Vagina (tissue), 2 donors: ENCODE results near the gene FBN3. TPM values are rescaled to one million over a fixed set of nuclear protein-coding genes. Genes with fewer than 3 reads are reported as not detected.

Experiments used
- DNase-seq, 2 donors: peaks; one replicate each; pipeline ENCODE4 v3.0.0-alpha.2; 2017; ENCODE audit errors: extremely low spot score in 2 of 2
- H3K27ac ChIP-seq: fragments of 200-600 bp; sonication (generic); one replicate; pipeline ENCODE4 v1.5.1; 2019
- H3K27me3 ChIP-seq: fragments of 200-600 bp; sonication (generic); one replicate; pipeline ENCODE4 v1.5.1; 2019
- H3K36me3 ChIP-seq, 2 donors: fragments of 200-600 bp; sonication (generic); one replicate each; pipeline ENCODE4 v1.5.1; 2017 to 2019
- H3K4me1 ChIP-seq: fragments of 200-600 bp; sonication (generic); one replicate; pipeline ENCODE4 v1.5.1; 2019
- H3K4me3 ChIP-seq, 2 donors: fragments of 200-600 bp; sonication (generic); 1 replicate in 1 of 2; 2 replicates in 1 of 2; pipeline ENCODE4 v1.5.1; 2016 to 2019
- H3K9me3 ChIP-seq: fragments of 200-600 bp; sonication (generic); one replicate; pipeline ENCODE4 v1.5.1; 2019
- POLR2A ChIP-seq, 2 donors: fragments of 450-650 bp; IDR thresholded peaks; one replicate each; pipeline ENCODE4 v1.6.1; 2017; ENCODE audit warnings: antibody characterized with exemption in 2 of 2, mild to moderate bottlenecking in 2 of 2, moderate library complexity in 2 of 2
- POLR2AphosphoS5 ChIP-seq, 2 donors: sonication (generic); formaldehyde crosslinking; IDR thresholded peaks; one replicate each; pipeline ENCODE4 v1.9.0; 2017; ENCODE audit warnings: antibody characterized with exemption in 2 of 2, mild to moderate bottlenecking in 2 of 2, low read depth in 1 of 2; ENCODE audit not compliant: insufficient read depth in 1 of 2
- intact Hi-C: fragments of 100-400 bp; cut with DNase I; formaldehyde crosslinking; loops from one replicate; pipeline ENCODE4 v1.15.1; 2023
- total RNA-seq: library from RNA; depleted of rRNA; stranded (reverse); fragments of >200 nt; gene quantifications from one replicate; pipeline ENCODE4 v1.2.3, GENCODE V29; 2016
- TF ChIP-seq, protein P1 (sequence below), 3 experiments: fragments of 450-650 bp in 2 of 3; fragments of 200-600 bp in 1 of 3; sonication (generic) in 1 of 3; IDR thresholded peaks; one replicate each; pipeline ENCODE4 v1.5.1; 2017 to 2019; ENCODE audit warnings: antibody characterized with exemption in 3 of 3, mild to moderate bottlenecking in 2 of 3, moderate library complexity in 2 of 3

FBN3 gene
- total RNA-seq, 1 donor from 2014 or later = not detected

DNA sequence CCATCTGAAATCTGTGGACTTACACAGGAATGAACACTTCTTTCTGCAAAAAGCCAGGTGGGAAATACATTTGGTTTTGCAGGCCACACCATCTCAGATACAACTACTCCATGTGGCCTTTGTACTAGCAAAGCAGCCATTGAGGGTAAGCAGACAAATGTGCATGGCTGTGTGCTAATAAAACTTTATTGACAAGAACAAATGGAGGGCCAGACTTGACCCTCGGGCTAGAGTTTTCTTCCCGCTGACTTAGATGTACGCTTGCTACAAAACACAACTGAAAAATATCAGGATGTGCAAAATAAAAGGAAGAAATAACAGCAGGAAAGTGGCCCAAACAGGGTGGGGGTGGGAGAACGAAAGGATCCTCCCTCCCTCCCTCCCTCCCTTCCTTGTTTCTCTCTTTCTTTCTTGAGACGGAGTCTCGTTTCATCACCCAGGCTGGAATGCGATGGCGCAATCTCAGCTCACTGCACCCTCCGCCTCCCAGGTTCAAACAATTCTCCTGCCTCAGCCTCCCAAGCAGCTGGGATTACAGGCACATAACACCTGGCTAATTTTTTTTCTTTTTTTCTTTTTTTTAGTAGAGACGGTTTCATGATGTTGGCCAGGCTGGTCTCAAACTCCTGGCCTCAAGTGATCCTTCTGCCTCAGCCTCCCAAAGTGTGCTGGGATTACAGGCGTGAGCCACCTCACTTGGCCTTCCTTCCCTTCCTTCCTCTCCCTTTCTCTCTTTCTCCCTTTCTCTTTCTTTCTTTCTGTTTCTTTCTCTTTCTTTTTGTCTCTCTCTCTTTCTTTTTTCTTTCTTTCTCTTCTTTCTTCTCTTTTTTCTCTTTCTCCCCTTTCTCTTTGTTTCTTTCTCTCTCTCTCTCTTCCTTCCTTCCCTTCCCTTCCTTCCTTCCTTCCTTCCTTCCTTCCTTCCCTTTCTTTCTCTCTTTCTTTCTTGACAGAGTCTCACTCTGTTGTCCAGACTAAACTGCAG is 67.5 kb downstream of the FBN3 start:
- Histone ChIP-seq H3K27ac (no peak overlapping the region), H3K36me3 (no peaks in the 10 kb centered on the region), H3K4me1 (no peaks in the 10 kb centered on the region), H3K4me3 (no peak overlapping the region), H3K9me3 (no peaks in the 10 kb centered on the region), H3K27me3 (no peaks in the 10 kb centered on the region)
- intact Hi-C loops = no loop called here
- DNase-seq = no peak
- TF ChIP-seq POLR2AphosphoS5 (IDR thresholded peaks at IDR 0.05; ENCODE audit: insufficient read depth in 1 of 2, low read depth in 1 of 2) (no peak), POLR2A (IDR thresholded peaks at IDR 0.05) (no peak)
- TF ChIP-seq, protein P1, sequence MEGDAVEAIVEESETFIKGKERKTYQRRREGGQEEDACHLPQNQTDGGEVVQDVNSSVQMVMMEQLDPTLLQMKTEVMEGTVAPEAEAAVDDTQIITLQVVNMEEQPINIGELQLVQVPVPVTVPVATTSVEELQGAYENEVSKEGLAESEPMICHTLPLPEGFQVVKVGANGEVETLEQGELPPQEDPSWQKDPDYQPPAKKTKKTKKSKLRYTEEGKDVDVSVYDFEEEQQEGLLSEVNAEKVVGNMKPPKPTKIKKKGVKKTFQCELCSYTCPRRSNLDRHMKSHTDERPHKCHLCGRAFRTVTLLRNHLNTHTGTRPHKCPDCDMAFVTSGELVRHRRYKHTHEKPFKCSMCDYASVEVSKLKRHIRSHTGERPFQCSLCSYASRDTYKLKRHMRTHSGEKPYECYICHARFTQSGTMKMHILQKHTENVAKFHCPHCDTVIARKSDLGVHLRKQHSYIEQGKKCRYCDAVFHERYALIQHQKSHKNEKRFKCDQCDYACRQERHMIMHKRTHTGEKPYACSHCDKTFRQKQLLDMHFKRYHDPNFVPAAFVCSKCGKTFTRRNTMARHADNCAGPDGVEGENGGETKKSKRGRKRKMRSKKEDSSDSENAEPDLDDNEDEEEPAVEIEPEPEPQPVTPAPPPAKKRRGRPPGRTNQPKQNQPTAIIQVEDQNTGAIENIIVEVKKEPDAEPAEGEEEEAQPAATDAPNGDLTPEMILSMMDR (IDR thresholded peaks at IDR 0.05) = no peak

GRCh38 chr19:8080832-8081231 is 68.6 kb downstream of the FBN3 start:
- no peaks in the 10 kb centered on the region for H3K36me3 ChIP-seq
- H3K27me3 ChIP-seq = no peaks in the 10 kb centered on the region
- no peaks in the 10 kb centered on the region for H3K4me1 ChIP-seq
- DNase-seq = no peak
- intact Hi-C loops = no loop called here
- no peak for TF ChIP-seq POLR2A (IDR thresholded peaks at IDR 0.05)
- TF ChIP-seq POLR2AphosphoS5 (IDR thresholded peaks at IDR 0.05; ENCODE audit: insufficient read depth in 1 of 2, low read depth in 1 of 2) = no peak
- TF ChIP-seq, protein P1 (IDR thresholded peaks at IDR 0.05) = no peak
- H3K4me3 ChIP-seq = no peak overlapping the region
- no peak overlapping the region for H3K27ac ChIP-seq
- no peaks in the 10 kb centered on the region for H3K9me3 ChIP-seq

- intact Hi-C loops = no loop called here
- H3K27me3 ChIP-seq = no peaks in the 10 kb centered on the region
- DNase-seq = no peak
- H3K4me3 ChIP-seq = no peak overlapping the region
- no peaks in the 10 kb centered on the region for H3K9me3 ChIP-seq
- no peaks in the 10 kb centered on the region for H3K4me1 ChIP-seq
- H3K27ac ChIP-seq = no peak overlapping the region
- no peak for TF ChIP-seq POLR2AphosphoS5 (IDR thresholded peaks at IDR 0.05; ENCODE audit: insufficient read depth in 1 of 2, low read depth in 1 of 2)
- no peak for TF ChIP-seq POLR2A (IDR thresholded peaks at IDR 0.05)
- TF ChIP-seq, protein P1 (IDR thresholded peaks at IDR 0.05) = no peak
- H3K36me3 ChIP-seq = no peaks in the 10 kb centered on the region
Observed at GRCh38 chr19:8079988-8080387, 69.4 kb downstream of the FBN3 start.

- H3K4me1 ChIP-seq = no peaks in the 10 kb centered on the region
- TF ChIP-seq POLR2A (IDR thresholded peaks at IDR 0.05) (no peak), POLR2AphosphoS5 (IDR thresholded peaks at IDR 0.05; ENCODE audit: insufficient read depth in 1 of 2, low read depth in 1 of 2) (no peak)
- TF ChIP-seq, protein P1 (IDR thresholded peaks at IDR 0.05) = no peak
- H3K36me3 ChIP-seq = no peaks in the 10 kb centered on the region
- no peaks in the 10 kb centered on the region for H3K27me3 ChIP-seq
- no peak for DNase-seq
- no peaks in the 10 kb centered on the region for H3K9me3 ChIP-seq
- intact Hi-C loops = no loop called here
- no peak overlapping the region for H3K27ac ChIP-seq
- no peak overlapping the region for H3K4me3 ChIP-seq
Observed at GRCh38 chr19:8075158-8076074, 74.0 kb downstream of the FBN3 start.
